ENCODE measurements around the gene MISFA.

MISFA gene

DNA sequence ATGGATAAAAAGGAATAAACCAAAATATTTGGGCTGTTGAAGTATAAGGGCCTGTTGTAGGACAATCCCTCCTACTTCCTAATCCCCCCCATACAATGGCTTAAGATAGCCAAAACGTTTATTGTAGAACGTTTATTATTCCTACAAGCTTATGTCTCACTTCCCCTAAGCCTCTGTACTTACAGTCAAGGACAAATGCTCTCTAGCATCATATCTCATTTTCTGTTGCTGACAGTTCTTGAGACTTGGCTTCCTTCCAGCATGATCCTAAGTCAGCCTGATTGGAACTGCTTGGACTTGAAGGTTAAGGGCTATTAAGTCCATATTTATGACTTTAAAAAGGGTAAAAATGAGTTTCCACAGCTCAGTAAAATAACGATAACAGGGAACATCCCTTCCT is 8.8 kb downstream of the MISFA start:
- DNase-seq (ENCODE audit: insufficient read length, low spot score) (no peak), FAIRE-seq (no peak)
- TF ChIP-seq, protein P1, sequence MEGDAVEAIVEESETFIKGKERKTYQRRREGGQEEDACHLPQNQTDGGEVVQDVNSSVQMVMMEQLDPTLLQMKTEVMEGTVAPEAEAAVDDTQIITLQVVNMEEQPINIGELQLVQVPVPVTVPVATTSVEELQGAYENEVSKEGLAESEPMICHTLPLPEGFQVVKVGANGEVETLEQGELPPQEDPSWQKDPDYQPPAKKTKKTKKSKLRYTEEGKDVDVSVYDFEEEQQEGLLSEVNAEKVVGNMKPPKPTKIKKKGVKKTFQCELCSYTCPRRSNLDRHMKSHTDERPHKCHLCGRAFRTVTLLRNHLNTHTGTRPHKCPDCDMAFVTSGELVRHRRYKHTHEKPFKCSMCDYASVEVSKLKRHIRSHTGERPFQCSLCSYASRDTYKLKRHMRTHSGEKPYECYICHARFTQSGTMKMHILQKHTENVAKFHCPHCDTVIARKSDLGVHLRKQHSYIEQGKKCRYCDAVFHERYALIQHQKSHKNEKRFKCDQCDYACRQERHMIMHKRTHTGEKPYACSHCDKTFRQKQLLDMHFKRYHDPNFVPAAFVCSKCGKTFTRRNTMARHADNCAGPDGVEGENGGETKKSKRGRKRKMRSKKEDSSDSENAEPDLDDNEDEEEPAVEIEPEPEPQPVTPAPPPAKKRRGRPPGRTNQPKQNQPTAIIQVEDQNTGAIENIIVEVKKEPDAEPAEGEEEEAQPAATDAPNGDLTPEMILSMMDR (IDR thresholded peaks at IDR 0.05; ENCODE audit: insufficient read depth, missing control alignments), result no peak

DNA sequence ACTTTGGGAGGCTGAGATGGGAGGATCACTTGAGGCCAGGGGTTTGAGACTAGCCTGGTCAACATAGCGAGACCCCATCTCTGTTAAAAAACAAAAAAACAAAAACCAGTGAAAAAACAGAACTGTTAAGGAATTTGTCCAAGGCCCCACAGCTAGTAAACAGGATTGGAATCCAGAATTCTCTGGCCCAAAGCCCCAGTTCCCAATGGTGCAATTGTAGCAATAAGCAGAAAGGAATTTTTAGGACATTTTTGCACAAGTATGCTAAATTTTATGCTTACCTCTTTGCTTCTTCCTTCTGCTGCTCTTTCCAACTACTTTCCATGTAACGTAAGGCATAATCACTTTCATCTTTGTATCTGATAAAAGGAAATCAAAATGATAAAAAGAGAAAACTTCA is 11.6 kb downstream of the MISFA start:
- DNase-seq (ENCODE audit: insufficient read length, low spot score), result no peak
- TF ChIP-seq, protein P1 (IDR thresholded peaks at IDR 0.05; ENCODE audit: insufficient read depth, missing control alignments), result no peak
- no peak for FAIRE-seq

DNA sequence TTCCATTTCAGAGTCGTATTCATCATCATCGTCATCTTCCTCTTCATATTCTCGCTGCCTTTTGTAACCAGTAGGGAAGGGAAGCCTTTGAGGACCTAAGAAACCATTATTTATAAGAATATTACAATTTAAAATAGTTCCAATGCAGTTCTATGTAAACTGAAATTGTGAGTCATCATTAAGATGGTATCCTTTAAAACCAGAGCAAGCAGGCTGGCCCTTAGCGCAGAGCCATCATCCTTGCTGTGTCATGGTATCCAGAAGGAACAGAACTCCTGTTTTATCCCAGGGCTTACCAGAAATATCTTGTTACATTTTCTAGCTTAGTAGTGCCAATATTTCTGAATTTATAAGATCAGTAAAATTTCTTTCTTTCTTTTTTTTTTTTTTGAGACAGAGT is 12.8 kb downstream of the MISFA start:
- DNase-seq (ENCODE audit: insufficient read length, low spot score), result no peak
- no peak for FAIRE-seq
- TF ChIP-seq, protein P1 (IDR thresholded peaks at IDR 0.05; ENCODE audit: insufficient read depth, missing control alignments), result no peak

DNA sequence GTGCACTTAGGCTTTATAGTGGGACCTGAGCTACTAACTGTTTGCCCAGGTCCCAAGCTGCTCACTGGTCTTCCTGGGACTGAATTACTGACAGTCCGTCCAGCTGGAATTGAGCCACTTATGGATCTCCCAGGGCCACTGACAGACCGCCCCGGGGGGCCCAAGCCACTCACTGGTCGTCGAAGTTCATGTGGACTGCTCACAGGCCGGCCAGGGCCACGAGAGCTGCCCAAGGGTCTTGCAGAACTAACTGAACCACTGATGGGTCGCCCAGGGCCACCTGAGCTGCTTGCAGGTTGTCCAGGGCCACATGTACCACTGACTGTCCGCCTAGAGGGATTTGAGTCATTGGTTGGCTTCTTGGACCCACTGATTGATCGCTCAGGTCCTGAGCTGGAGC is 15.1 kb downstream of the MISFA start:
- FAIRE-seq (no peak), DNase-seq (ENCODE audit: insufficient read length, low spot score) (no peak)
- TF ChIP-seq, protein P1 (IDR thresholded peaks at IDR 0.05; ENCODE audit: insufficient read depth, missing control alignments), result no peak

DNA sequence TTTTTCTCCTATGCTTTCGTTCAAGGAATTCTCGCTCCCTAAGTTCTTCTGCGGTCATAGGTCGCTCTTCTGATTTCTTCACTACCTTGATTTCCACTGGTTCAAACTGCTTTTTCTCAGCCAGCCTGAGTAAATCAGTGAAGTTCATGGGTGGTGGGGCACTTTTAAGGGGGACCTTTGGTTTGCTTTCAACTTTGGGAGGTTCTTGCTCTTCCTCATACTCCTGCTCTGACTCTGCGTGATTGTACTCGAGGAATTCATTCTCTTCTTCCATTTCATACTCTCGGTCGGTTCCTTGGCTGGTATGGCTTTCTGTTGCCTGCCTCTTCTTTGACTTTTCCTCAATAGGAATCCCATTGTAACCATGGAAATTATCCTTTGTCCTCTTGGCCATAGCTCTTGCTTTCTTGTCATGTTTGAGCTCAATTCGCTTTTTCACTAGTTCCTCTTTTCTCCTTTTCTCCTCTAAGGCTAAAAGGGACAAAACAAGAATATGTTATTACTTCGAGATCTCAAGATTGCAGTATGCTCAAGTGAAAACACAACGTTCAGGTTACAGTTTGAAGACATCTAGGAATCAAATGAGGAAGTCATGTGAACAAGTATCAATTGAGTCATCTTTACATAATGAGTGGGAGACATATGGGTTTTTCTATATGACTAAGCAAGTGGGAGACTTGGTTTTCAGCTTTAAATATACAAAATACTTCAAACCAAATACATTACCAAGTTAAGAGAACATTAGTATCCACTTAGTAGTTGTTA is 16.2 kb downstream of the MISFA start:
- FAIRE-seq, result no peak
- TF ChIP-seq, protein P1 (IDR thresholded peaks at IDR 0.05; ENCODE audit: insufficient read depth, missing control alignments), result no peak
- DNase-seq (ENCODE audit: insufficient read length, low spot score), result no peak

DNA sequence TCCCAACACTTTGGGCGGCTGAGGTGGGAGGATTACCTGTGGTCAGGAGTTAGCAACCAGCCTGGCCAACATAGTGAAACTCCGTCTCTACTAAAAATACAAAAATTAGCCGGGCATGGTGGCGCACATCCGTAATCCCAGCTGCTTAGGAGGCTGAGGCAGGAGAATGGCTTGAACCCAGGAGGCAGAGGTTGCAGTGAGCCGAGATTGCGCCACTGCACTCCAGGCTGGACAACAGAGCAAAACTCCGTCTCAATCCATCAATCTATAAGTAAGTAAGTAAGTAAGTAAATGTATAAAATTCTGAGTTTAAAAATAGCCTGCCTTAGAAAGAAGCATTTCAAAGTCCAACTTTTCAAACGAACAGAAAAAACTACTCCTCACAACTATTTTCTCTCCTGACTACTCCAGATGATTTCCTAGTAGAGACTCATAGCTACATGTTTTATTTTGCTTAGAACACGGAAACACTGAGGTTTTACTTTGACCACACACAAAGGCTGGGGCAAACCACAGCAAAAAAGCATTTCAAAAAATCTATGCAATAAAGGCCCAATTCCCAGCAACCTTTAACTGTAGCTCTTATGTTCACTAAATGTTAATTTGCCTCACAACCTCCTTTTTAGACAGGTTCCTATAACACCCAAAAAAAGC is 18.2 kb downstream of the MISFA start:
- FAIRE-seq, result no peak
- DNase-seq (ENCODE audit: insufficient read length, low spot score), result no peak
- TF ChIP-seq, protein P1 (IDR thresholded peaks at IDR 0.05; ENCODE audit: insufficient read depth, missing control alignments), result no peak
